IMR-90 (cell line): ENCODE measurements around the gene KCNAB2. TPM values are rescaled to one million over a fixed set of nuclear protein-coding genes. Genes with fewer than 3 reads are reported as not detected.

Experiments used
- ATAC-seq: fragments of 200-7000 bp; cut with Tn5 transposase; 2 replicates; pipeline ENCODE4 v1.9.1; 2020; ENCODE audit warnings: low read depth, mild to moderate bottlenecking, moderate library complexity
- BruUV-seq: library from RNA; stranded (reverse); fragments of 400-500 nt; replicated peaks from 2 replicates; lab custom pipeline; 2021; lab: Mats Ljungman, UMichigan
- CTCF ChIA-PET: fragments of 300-600 bp; formaldehyde crosslinking; extraction: SDS; loops from one replicate; lab custom pipeline; 2021; ENCODE audit warnings: antibody characterized with exemption; lab: Yijun Ruan, JAX
- POLR2A ChIA-PET: fragments of 300-600 bp; sonication (Branson Sonifier 250); formaldehyde crosslinking; loops from one replicate; lab custom pipeline; 2022; ENCODE audit warnings: antibody characterized with exemption; ENCODE audit not compliant: unreplicated experiment; lab: Charles Lee
- DNase-seq: peaks from one replicate; pipeline ENCODE4 v3.0.0; 2013
- H2AFZ ChIP-seq: replicated peaks from 2 replicates; pipeline ENCODE3; 2013; ENCODE audit warnings: low read length, mild to moderate bottlenecking; ENCODE audit not compliant: poor library complexity
- H2AK5ac ChIP-seq: 2 replicates; pipeline ENCODE4 v1.6.1; 2013; ENCODE audit warnings: low read depth, low read length, inconsistent platforms
- H2AK9ac ChIP-seq: replicated peaks from 2 replicates; pipeline ENCODE3; 2013; ENCODE audit warnings: mild to moderate bottlenecking, low read depth, low read length, moderate library complexity; ENCODE audit not compliant: poor library complexity
- H2BK120ac ChIP-seq: 2 replicates; pipeline ENCODE4 v1.6.1; 2013; ENCODE audit warnings: low read depth, low read length, inconsistent platforms
- H2BK15ac ChIP-seq: 3 replicates; pipeline ENCODE4 v1.6.1; 2013; ENCODE audit warnings: low read depth, low read length, inconsistent platforms
- H2BK20ac ChIP-seq: 2 replicates; pipeline ENCODE4 v1.6.1; 2013; ENCODE audit warnings: low read depth, mild to moderate bottlenecking, inconsistent platforms, low read length, moderate library complexity
- H2BK5ac ChIP-seq: 2 replicates; pipeline ENCODE4 v1.6.1; 2013; ENCODE audit warnings: mild to moderate bottlenecking, low read depth, low read length, inconsistent platforms; ENCODE audit not compliant: poor library complexity, severe bottlenecking
- H3K14ac ChIP-seq: replicated peaks from 2 replicates; pipeline ENCODE4 v1.6.1; 2013; ENCODE audit warnings: low read depth, low read length, inconsistent platforms
- H3K18ac ChIP-seq: 2 replicates; pipeline ENCODE4 v1.6.1; 2013; ENCODE audit warnings: low read depth, low read length, control low read depth
- H3K23ac ChIP-seq: 2 replicates; pipeline ENCODE4 v1.6.1; 2013; ENCODE audit warnings: low read depth, low read length, inconsistent platforms
- H3K27ac ChIP-seq: 2 replicates; pipeline ENCODE4 v1.5.1; 2013; ENCODE audit warnings: mild to moderate bottlenecking, control low read depth, low read length; ENCODE audit not compliant: insufficient read depth
- H3K27me3 ChIP-seq: 2 replicates; pipeline ENCODE4 v1.6.1; 2013; ENCODE audit warnings: low read length; ENCODE audit not compliant: control insufficient read depth, insufficient read depth
- H3K36me3 ChIP-seq: 2 replicates; pipeline ENCODE4 v1.6.1; 2013; ENCODE audit warnings: low read length, mixed read lengths; ENCODE audit not compliant: control insufficient read depth, insufficient read depth
- H3K4ac ChIP-seq: 2 replicates; pipeline ENCODE4 v1.6.1; 2013; ENCODE audit warnings: low read depth, low read length, inconsistent platforms
- H3K4me1 ChIP-seq: 2 replicates; pipeline ENCODE4 v1.6.1; 2013; ENCODE audit warnings: low read length, mixed read lengths; ENCODE audit not compliant: control insufficient read depth, insufficient read depth
- H3K4me2 ChIP-seq: 2 replicates; pipeline ENCODE4 v1.6.1; 2013; ENCODE audit warnings: low read depth, mild to moderate bottlenecking, control low read depth, low read length, moderate library complexity
- H3K4me3 ChIP-seq: 2 replicates; pipeline ENCODE4 v1.5.1; 2013; ENCODE audit warnings: low read depth, mild to moderate bottlenecking, control low read depth, low read length, moderate library complexity; ENCODE audit not compliant: insufficient read depth
- H3K56ac ChIP-seq: 2 replicates; pipeline ENCODE4 v1.6.1; 2013; ENCODE audit warnings: low read length, inconsistent platforms; ENCODE audit not compliant: insufficient read depth; ENCODE audit errors: extremely low read depth
- H3K79me1 ChIP-seq, 2 experiments: 2 replicates each; pipeline ENCODE4 v1.6.1; 2013; ENCODE audit warnings: low read length in 2 of 2, inconsistent platforms in 1 of 2, low read depth in 1 of 2
- H3K9ac ChIP-seq: 2 replicates; pipeline ENCODE4 v1.6.1; 2013; ENCODE audit warnings: low read depth, low read length, control low read depth
- H3K9me1 ChIP-seq: 2 replicates; pipeline ENCODE4 v1.6.1; 2013; ENCODE audit warnings: low read length, inconsistent platforms; ENCODE audit not compliant: insufficient read depth
- H3K9me3 ChIP-seq: 2 replicates; pipeline ENCODE4 v1.6.1; 2013; ENCODE audit warnings: low read length; ENCODE audit not compliant: control insufficient read depth, insufficient read depth
- H4K20me1 ChIP-seq: 2 replicates; pipeline ENCODE4 v1.6.1; 2013; ENCODE audit warnings: low read length, inconsistent platforms; ENCODE audit not compliant: insufficient read depth
- H4K5ac ChIP-seq: 2 replicates; pipeline ENCODE4 v1.6.1; 2013; ENCODE audit warnings: mild to moderate bottlenecking, low read depth, low read length, control low read depth
- H4K8ac ChIP-seq, 2 experiments: 2 replicates each; pipeline ENCODE4 v1.6.1; 2013; ENCODE audit warnings: low read depth in 2 of 2, low read length in 2 of 2, control low read depth in 1 of 2, inconsistent platforms in 1 of 2
- H4K91ac ChIP-seq: 2 replicates; pipeline ENCODE4 v1.6.1; 2013; ENCODE audit warnings: low read depth, low read length, inconsistent platforms; ENCODE audit not compliant: insufficient read depth
- MAZ ChIP-seq: IDR thresholded peaks from 2 replicates; pipeline ENCODE4 v1.6.1; 2012; ENCODE audit warnings: low read depth, mild to moderate bottlenecking, low read length, improper control_type of control experiment, moderate library complexity, borderline replicate concordance
- POLR2A ChIP-seq: IDR thresholded peaks from 2 replicates; pipeline ENCODE4 v1.6.1; 2012; ENCODE audit warnings: mild to moderate bottlenecking, low read depth, low read length
- SMC3 ChIP-seq: fragments of 150-350 bp; IDR thresholded peaks from 2 replicates; pipeline ENCODE4 v1.6.1; 2016; ENCODE audit warnings: low read depth, mild to moderate bottlenecking, antibody characterized with exemption, low read length, moderate library complexity
- WGBS, 2 experiments: methylation state at CpG; one replicate each; pipeline versions ENCODE4 v1.1.5 to v1.1.7; 2013; ENCODE audit warnings: missing lambda C conversion rate in 2 of 2; ENCODE audit not compliant: insufficient read length in 1 of 2; ENCODE audit errors: extremely low coverage in 2 of 2; 5-methylcytosine and 5-hydroxymethylcytosine counted together
- dilution Hi-C: fragments of 300-500 bp; cut with HindIII; formaldehyde crosslinking; loops from one replicate; pipeline ENCODE4 v1.14.3; 2018; ENCODE audit warnings: low sequenced_read_pairs; ENCODE audit not compliant: unreplicated experiment
- in situ Hi-C: fragments of 300-500 bp; cut with MboI; formaldehyde crosslinking; loops from 3 replicates; pipeline ENCODE4 v1.14.3; 2019; ENCODE audit warnings: low sequenced_read_pairs, inconsistent platforms, mixed read lengths
- intact Hi-C: fragments of 100-400 bp; cut with micrococcal nuclease; formaldehyde crosslinking; loops from 2 replicates; pipeline ENCODE4 v1.10.0; 2022
- polyA plus RNA-seq, 3 experiments: library from polyadenylated mRNA; depleted of rRNA; stranded (reverse); fragments of >200 nt; gene quantifications; 2 replicates each; pipeline ENCODE4 v1.2.3, GENCODE V29; 2012; ENCODE audit warnings: low replicate concordance in 1 of 3
- total RNA-seq: library from RNA; depleted of rRNA; stranded (reverse); fragments of >200 nt; gene quantifications from 2 replicates; pipeline ENCODE4 v1.2.3, GENCODE V29; 2012
- TF ChIP-seq, protein P1 (sequence below): fragments of 150-350 bp; IDR thresholded peaks from 2 replicates; pipeline ENCODE4 v1.6.1; 2016; ENCODE audit warnings: low read depth, mild to moderate bottlenecking, low read length, moderate library complexity, borderline replicate concordance

KCNAB2 gene
- total and polyA plus RNA-seq, 2 of the 4 experiments (the other 2 are of a cell fraction) = 1.3 to 4.2 TPM

DNA sequence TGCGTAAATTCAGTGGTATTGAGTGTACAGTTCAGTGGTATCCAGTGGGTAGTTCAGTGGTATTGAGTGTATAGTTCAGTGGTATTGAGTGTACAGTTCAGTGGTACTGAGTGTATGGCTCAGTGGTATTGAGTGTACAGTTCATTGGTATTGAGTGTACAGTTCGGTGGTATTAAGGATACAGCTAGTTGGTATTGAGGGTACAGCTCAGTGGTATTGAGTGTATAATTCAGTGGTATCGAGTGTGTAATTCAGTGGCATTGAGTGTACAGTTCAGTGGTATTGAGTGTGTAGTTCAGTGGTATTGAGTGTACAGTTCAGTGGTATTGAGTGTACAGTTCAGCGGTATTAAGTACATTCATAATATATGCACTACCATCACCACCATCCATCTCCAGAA lies 23.5 kb upstream of the KCNAB2 start:
- no peaks in the 10 kb centered on the region for H3K9me1 ChIP-seq
- POLR2A ChIA-PET = no interaction called here
- H4K5ac ChIP-seq = no peak overlapping the region
- no peaks in the 10 kb centered on the region; the same call in 1 of the 2 replicates for H3K27me3 ChIP-seq
- TF ChIP-seq MAZ = no peak
- TF ChIP-seq POLR2A = no peak
- TF ChIP-seq, protein P1, sequence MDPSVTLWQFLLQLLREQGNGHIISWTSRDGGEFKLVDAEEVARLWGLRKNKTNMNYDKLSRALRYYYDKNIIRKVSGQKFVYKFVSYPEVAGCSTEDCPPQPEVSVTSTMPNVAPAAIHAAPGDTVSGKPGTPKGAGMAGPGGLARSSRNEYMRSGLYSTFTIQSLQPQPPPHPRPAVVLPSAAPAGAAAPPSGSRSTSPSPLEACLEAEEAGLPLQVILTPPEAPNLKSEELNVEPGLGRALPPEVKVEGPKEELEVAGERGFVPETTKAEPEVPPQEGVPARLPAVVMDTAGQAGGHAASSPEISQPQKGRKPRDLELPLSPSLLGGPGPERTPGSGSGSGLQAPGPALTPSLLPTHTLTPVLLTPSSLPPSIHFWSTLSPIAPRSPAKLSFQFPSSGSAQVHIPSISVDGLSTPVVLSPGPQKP = no peak
- TF ChIP-seq SMC3 = no peak
- no peak overlapping the region for H2BK5ac ChIP-seq
- dilution Hi-C loops (no loop called here), in situ Hi-C loops (no loop called here), intact Hi-C loops (no loop called here)
- no peak overlapping the region for H3K27ac ChIP-seq
- H2AFZ ChIP-seq = no peak overlapping the region
- no peak overlapping the region for H3K23ac ChIP-seq
- no peak overlapping the region for H2AK9ac ChIP-seq
- no peak overlapping the region for H3K14ac ChIP-seq
- H3K56ac ChIP-seq = no peak overlapping the region
- H3K4me2 ChIP-seq = no peak overlapping the region
- no peak overlapping the region for H2AK5ac ChIP-seq
- ATAC-seq = no peak
- H2BK15ac ChIP-seq = no peak overlapping the region
- no peak for DNase-seq
- H3K79me1 ChIP-seq = no peaks in the 10 kb centered on the region
- no peak overlapping the region for H4K91ac ChIP-seq
- H3K18ac ChIP-seq = no peak overlapping the region
- CTCF ChIA-PET = no interaction called here
- BruUV-seq = no TSS peak
- H2BK120ac ChIP-seq = no peak overlapping the region
- no peak overlapping the region for H3K4me3 ChIP-seq
- no peak overlapping the region for H3K9ac ChIP-seq
- H3K9me3 ChIP-seq = no peaks in the 10 kb centered on the region
- WGBS, 2 experiments = 90% methylated on average over 1 of the region's 4 CpGs; no CpG with 5 or more reads in 1 of the 2 experiments
- no peak overlapping the region for H4K8ac ChIP-seq
- peaks cover 5% of the 10 kb centered on the region; the same call in 1 of the 2 replicates for H3K4me1 ChIP-seq
- H3K36me3 ChIP-seq = no peaks in the 10 kb centered on the region
- H3K4ac ChIP-seq = no peak overlapping the region
- no peak overlapping the region for H2BK20ac ChIP-seq
- no peaks in the 10 kb centered on the region for H4K20me1 ChIP-seq
